GM23248 (cell line): Measurements from ENCODE around the gene CNPY2.

Experiments
- EZH2 ChIP-seq: fragments of 200-600 bp; sonication (generic); IDR thresholded peaks from 2 replicates; pipeline ENCODE4 v1.6.1; 2018; ENCODE audit warnings: antibody characterized with exemption, mild to moderate bottlenecking; ENCODE audit not compliant: insufficient read depth, poor library complexity, severe bottlenecking
- EZH2phosphoT487 ChIP-seq: fragments of 200-600 bp; sonication (generic); IDR thresholded peaks from 2 replicates; pipeline ENCODE4 v1.6.1; 2018; ENCODE audit warnings: antibody characterized with exemption, moderate library complexity, mild to moderate bottlenecking, low read depth; ENCODE audit not compliant: insufficient read depth

GRCh38 chr12:56286044-56286830 is 29.6 kb downstream of the CNPY2 start:
- TF ChIP-seq EZH2 (no peak), EZH2phosphoT487 (no peak)
